Colonic mucosa (tissue), 4 donors: ENCODE results near the gene ASTN1. TPM values are rescaled to one million over a fixed set of nuclear protein-coding genes. Genes with fewer than 3 reads are reported as not detected.

Source experiments
- DNase-seq: peaks from one replicate; pipeline ENCODE4 v3.0.0-alpha.2; 2020
- H3K27ac ChIP-seq: fragments of 200-600 bp; one replicate; pipeline ENCODE4 v1.8.0; 2021
- H3K27me3 ChIP-seq: fragments of 200-600 bp; one replicate; pipeline ENCODE4 v1.8.0; 2021
- H3K36me3 ChIP-seq: fragments of 200-600 bp; one replicate; pipeline ENCODE4 v1.8.0; 2021
- H3K4me1 ChIP-seq: fragments of 200-600 bp; one replicate; pipeline ENCODE4 v1.8.0; 2021; ENCODE audit warnings: mild to moderate bottlenecking
- H3K4me3 ChIP-seq: fragments of 200-600 bp; one replicate; pipeline ENCODE4 v1.8.0; 2021
- H3K9ac ChIP-seq, 2 donors: one replicate each; pipeline ENCODE4 v1.7.0; 2013; ENCODE audit warnings: control low read depth in 2 of 2, low read depth in 2 of 2, low read length in 2 of 2
- H3K9me3 ChIP-seq: fragments of 200-600 bp; one replicate; pipeline ENCODE4 v1.8.0; 2021
- CTCF ChIP-seq: fragments of 200-600 bp; IDR thresholded peaks from one replicate; pipeline ENCODE4 v1.8.0; 2022; ENCODE audit warnings: antibody characterized with exemption, mild to moderate bottlenecking
- intact Hi-C: fragments of 100-400 bp; cut with DNase I; formaldehyde crosslinking; loops from one replicate; pipeline ENCODE4 v1.14.1; 2022
- total RNA-seq, 2 donors: library from RNA; stranded (reverse); fragmentation: NEBNext Ultra II Directional in 1 of 2; extraction: Animal tissue kit (Norgen Biotek cat#: 25700) in 1 of 2; gene quantifications; one replicate each; pipeline ENCODE4 v1.2.1, GENCODE V29; 2021
- donor health status: healthy.
- donor health status: DM: no; HTN: no; CAD: no.
- donor health status: DM: no; HTN: no; CAD: no.

The ASTN1 gene
- total RNA-seq, 2 donors from 2014 or later = 0.15 to 0.42 TPM

GRCh38 chr1:177091040-177091439 lies 73.5 kb downstream of the ASTN1 start:
- no peaks in the 10 kb centered on the region for H3K4me1 ChIP-seq
- intact Hi-C loops = no loop called here
- no peaks in the 10 kb centered on the region for H3K9me3 ChIP-seq
- no peaks in the 10 kb centered on the region for H3K27me3 ChIP-seq
- no peak for TF ChIP-seq CTCF
- H3K4me3 ChIP-seq = no peak overlapping the region
- H3K9ac ChIP-seq = no peak overlapping the region
- DNase-seq = no peak
- no peak overlapping the region for H3K27ac ChIP-seq
- no peaks in the 10 kb centered on the region for H3K36me3 ChIP-seq

GRCh38 chr1:177088966-177089365 lies 75.5 kb downstream of the ASTN1 start:
- no peak for DNase-seq
- H3K4me1 ChIP-seq = no peaks in the 10 kb centered on the region
- H3K9ac ChIP-seq = no peak overlapping the region
- H3K27me3 ChIP-seq = no peaks in the 10 kb centered on the region
- H3K27ac ChIP-seq = no peak overlapping the region
- intact Hi-C loops = no loop called here
- TF ChIP-seq CTCF = no peak
- no peak overlapping the region for H3K4me3 ChIP-seq
- no peaks in the 10 kb centered on the region for H3K36me3 ChIP-seq
- no peaks in the 10 kb centered on the region for H3K9me3 ChIP-seq

GRCh38 chr1:177082855-177083693 lies 81.4 kb downstream of the ASTN1 start:
- Histone ChIP-seq H3K9me3 (no peaks in the 10 kb centered on the region), H3K4me3 (no peak overlapping the region), H3K36me3 (no peaks in the 10 kb centered on the region), H3K9ac (no peak overlapping the region), H3K4me1 (no peaks in the 10 kb centered on the region), H3K27ac (no peak overlapping the region), H3K27me3 (no peaks in the 10 kb centered on the region)
- no peak for TF ChIP-seq CTCF
- intact Hi-C loops = no loop called here
- no peak for DNase-seq

GRCh38 chr1:177080564-177080963 lies 83.9 kb downstream of the ASTN1 start:
- Histone ChIP-seq H3K27ac (no peak overlapping the region), H3K4me1 (no peaks in the 10 kb centered on the region), H3K9ac (no peak overlapping the region), H3K36me3 (no peaks in the 10 kb centered on the region), H3K9me3 (no peaks in the 10 kb centered on the region), H3K4me3 (no peak overlapping the region), H3K27me3 (no peaks in the 10 kb centered on the region)
- no peak for DNase-seq
- intact Hi-C loops = no loop called here
- TF ChIP-seq CTCF = no peak

GRCh38 chr1:177077734-177078499 lies 86.6 kb downstream of the ASTN1 start:
- no peak for DNase-seq
- Histone ChIP-seq H3K27me3 (no peaks in the 10 kb centered on the region), H3K27ac (no peak overlapping the region), H3K36me3 (no peaks in the 10 kb centered on the region), H3K4me3 (no peak overlapping the region), H3K4me1 (no peaks in the 10 kb centered on the region), H3K9me3 (no peaks in the 10 kb centered on the region), H3K9ac (no peak overlapping the region)
- intact Hi-C loops = no loop called here
- no peak for TF ChIP-seq CTCF
